ENCODE data around the gene PTPN12. TPM values are rescaled to one million over a fixed set of nuclear protein-coding genes. Genes with fewer than 3 reads are reported as not detected.

The PTPN12 gene
- total RNA-seq, 1 donor from 2014 or later, result 86.6 TPM

GRCh38 chr7:77587272-77587671, 50.2 kb downstream of the PTPN12 start:
- H3K36me3 ChIP-seq, result peaks cover 46% of the 10 kb centered on the region
- H3K27ac Mint-ChIP-seq, result no peak overlapping the region
- no peaks in the 10 kb centered on the region for H3K4me1 ChIP-seq
- peaks cover 19% of the 10 kb centered on the region for H3K79me2 ChIP-seq (ENCODE audit: low read depth)
- no peak overlapping the region for H3K4me3 Mint-ChIP-seq
- peaks cover 30% of the 10 kb centered on the region for H3K36me3 Mint-ChIP-seq
- no peak overlapping the region for H3K4me3 ChIP-seq
- peaks cover 8% of the 10 kb centered on the region for H4K20me1 ChIP-seq (ENCODE audit: low read depth)
- H3K27me3 Mint-ChIP-seq (ENCODE audit: insufficient read depth, low read depth), result no peaks in the 10 kb centered on the region
- H2AFZ ChIP-seq (replicated peaks), result no peak overlapping the region
- no peaks in the 10 kb centered on the region for H3K9me3 Mint-ChIP-seq
- H3K4me1 Mint-ChIP-seq, result peaks cover 3% of the 10 kb centered on the region
- no peaks in the 10 kb centered on the region for H3K27me3 ChIP-seq
- H3K9ac ChIP-seq, result no peak overlapping the region
- no peaks in the 10 kb centered on the region for H3K9me3 ChIP-seq (ENCODE audit: low read depth)
- no peak overlapping the region for H3K4me2 ChIP-seq
- peaks cover 5% of the 10 kb centered on the region for H3F3A ChIP-seq (ENCODE audit: low read depth)
- no peak for DNase-seq (ENCODE audit: low spot score)
- TF ChIP-seq EZH2 (IDR thresholded peaks at IDR 0.05), result no peak
- TF ChIP-seq EZH2phosphoT487 (IDR thresholded peaks at IDR 0.05), result no peak
- no peak for TF ChIP-seq CTCF (IDR thresholded peaks at IDR 0.05)
- no peak overlapping the region for H3K27ac ChIP-seq

DNA sequence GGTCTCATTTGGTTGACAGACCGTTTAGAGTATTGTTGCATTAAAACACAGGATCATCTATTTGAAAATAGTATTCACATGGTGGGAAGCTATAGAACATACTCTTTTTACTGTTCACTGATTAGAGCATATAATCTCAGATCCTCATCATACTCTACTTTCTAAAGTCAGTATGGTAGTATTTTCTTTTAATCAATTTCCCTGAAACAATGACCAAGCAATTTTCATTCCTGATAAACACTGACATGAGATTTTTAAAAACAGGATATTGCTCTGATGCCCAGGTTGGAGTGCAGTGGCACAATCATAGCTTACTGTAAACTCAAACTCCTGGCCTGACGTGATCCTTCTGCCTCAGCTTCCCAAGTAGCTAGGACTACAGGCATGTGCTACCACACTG, 63.9 kb downstream of the PTPN12 start:
- H3K9ac ChIP-seq, result no peak overlapping the region
- no peaks in the 10 kb centered on the region for H3K4me1 ChIP-seq
- Mint-ChIP-seq H3K36me3 (peaks cover 18% of the 10 kb centered on the region), H3K9me3 (no peaks in the 10 kb centered on the region), H3K4me1 (no peaks in the 10 kb centered on the region), H3K27me3 (ENCODE audit: insufficient read depth, low read depth) (no peaks in the 10 kb centered on the region), H3K27ac (no peak overlapping the region), H3K4me3 (no peak overlapping the region)
- no peaks in the 10 kb centered on the region for H4K20me1 ChIP-seq (ENCODE audit: low read depth)
- no peak overlapping the region for H2AFZ ChIP-seq (replicated peaks)
- peaks cover 11% of the 10 kb centered on the region for H3K36me3 ChIP-seq
- H3K4me3 ChIP-seq, result no peak overlapping the region
- no peaks in the 10 kb centered on the region for H3K9me3 ChIP-seq (ENCODE audit: low read depth)
- no peak for TF ChIP-seq EZH2phosphoT487 (IDR thresholded peaks at IDR 0.05)
- TF ChIP-seq EZH2 (IDR thresholded peaks at IDR 0.05), result no peak
- no peak for TF ChIP-seq CTCF (IDR thresholded peaks at IDR 0.05)
- H3F3A ChIP-seq (ENCODE audit: low read depth), result no peaks in the 10 kb centered on the region
- no peak overlapping the region for H3K4me2 ChIP-seq
- peaks cover 9% of the 10 kb centered on the region for H3K79me2 ChIP-seq (ENCODE audit: low read depth)
- no peak overlapping the region for H3K27ac ChIP-seq
- no peaks in the 10 kb centered on the region for H3K27me3 ChIP-seq
- DNase-seq (ENCODE audit: low spot score), result no peak

DNA sequence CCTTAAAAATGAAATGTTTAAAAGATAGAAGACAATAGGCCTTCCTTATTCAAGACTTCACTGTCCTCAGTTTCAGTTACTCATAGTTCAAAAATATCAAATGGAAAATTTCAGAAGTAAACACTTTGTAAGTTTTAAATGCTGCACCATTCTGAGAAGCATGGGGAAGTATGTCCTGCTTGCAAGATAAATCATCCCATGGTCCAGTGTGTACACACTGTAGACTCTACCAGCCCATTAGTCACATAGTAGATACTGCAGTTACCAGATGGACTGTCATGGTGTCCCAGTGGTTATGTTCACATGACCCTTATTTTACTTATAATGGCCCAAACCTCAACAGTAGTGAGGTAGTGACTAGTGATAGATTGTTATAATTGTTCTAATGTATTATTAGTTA, 69.5 kb downstream of the PTPN12 start:
- peaks cover 6% of the 10 kb centered on the region for H3K36me3 ChIP-seq

More for the DNA sequence above, 69.5 kb downstream of the PTPN12 start:
- TF ChIP-seq EZH2phosphoT487 (IDR thresholded peaks at IDR 0.05) (no peak), CTCF (IDR thresholded peaks at IDR 0.05) (no peak)
- Histone ChIP-seq H3K27ac (no peak overlapping the region), H3K4me2 (no peak overlapping the region), H3K4me1 (no peaks in the 10 kb centered on the region), H4K20me1 (ENCODE audit: low read depth) (no peaks in the 10 kb centered on the region), H3K9me3 (ENCODE audit: low read depth) (no peaks in the 10 kb centered on the region), H3K9ac (no peak overlapping the region), H3K79me2 (ENCODE audit: low read depth) (peaks cover 9% of the 10 kb centered on the region), H2AFZ (replicated peaks) (no peak overlapping the region), H3K27me3 (no peaks in the 10 kb centered on the region), H3K4me3 (no peak overlapping the region), H3F3A (ENCODE audit: low read depth) (no peaks in the 10 kb centered on the region)
- H3K36me3 Mint-ChIP-seq, result peaks cover 32% of the 10 kb centered on the region
- no peaks in the 10 kb centered on the region for H3K4me1 Mint-ChIP-seq
- no peak for DNase-seq (ENCODE audit: low spot score)
- H3K4me3 Mint-ChIP-seq, result no peak overlapping the region
- H3K9me3 Mint-ChIP-seq, result no peaks in the 10 kb centered on the region
- H3K27me3 Mint-ChIP-seq (ENCODE audit: insufficient read depth, low read depth), result no peaks in the 10 kb centered on the region
- no peak overlapping the region for H3K27ac Mint-ChIP-seq

Data from neural progenitor cell (in vitro differentiated cells).